Panc1 (cell line): ENCODE results near the gene CNPY3.

ENCODE experiments used
- CTCF ChIP-seq: fragments of 450-650 bp; IDR thresholded peaks from 2 replicates; pipeline ENCODE4 v1.5.1; 2017; ENCODE audit warnings: mild to moderate bottlenecking
- POLR2AphosphoS5 ChIP-seq: IDR thresholded peaks from 2 replicates; pipeline ENCODE4 v1.6.1; 2012; ENCODE audit warnings: mild to moderate bottlenecking, low read depth, low read length, moderate library complexity
- REST ChIP-seq, 2 experiments: IDR thresholded peaks; 2 replicates each; pipeline ENCODE4 v1.6.1; 2011 to 2012; ENCODE audit warnings: low read depth in 2 of 2, control low read depth in 1 of 2, low read length in 1 of 2, mild to moderate bottlenecking in 1 of 2, moderate library complexity in 1 of 2; ENCODE audit not compliant: insufficient read depth in 1 of 2

DNA sequence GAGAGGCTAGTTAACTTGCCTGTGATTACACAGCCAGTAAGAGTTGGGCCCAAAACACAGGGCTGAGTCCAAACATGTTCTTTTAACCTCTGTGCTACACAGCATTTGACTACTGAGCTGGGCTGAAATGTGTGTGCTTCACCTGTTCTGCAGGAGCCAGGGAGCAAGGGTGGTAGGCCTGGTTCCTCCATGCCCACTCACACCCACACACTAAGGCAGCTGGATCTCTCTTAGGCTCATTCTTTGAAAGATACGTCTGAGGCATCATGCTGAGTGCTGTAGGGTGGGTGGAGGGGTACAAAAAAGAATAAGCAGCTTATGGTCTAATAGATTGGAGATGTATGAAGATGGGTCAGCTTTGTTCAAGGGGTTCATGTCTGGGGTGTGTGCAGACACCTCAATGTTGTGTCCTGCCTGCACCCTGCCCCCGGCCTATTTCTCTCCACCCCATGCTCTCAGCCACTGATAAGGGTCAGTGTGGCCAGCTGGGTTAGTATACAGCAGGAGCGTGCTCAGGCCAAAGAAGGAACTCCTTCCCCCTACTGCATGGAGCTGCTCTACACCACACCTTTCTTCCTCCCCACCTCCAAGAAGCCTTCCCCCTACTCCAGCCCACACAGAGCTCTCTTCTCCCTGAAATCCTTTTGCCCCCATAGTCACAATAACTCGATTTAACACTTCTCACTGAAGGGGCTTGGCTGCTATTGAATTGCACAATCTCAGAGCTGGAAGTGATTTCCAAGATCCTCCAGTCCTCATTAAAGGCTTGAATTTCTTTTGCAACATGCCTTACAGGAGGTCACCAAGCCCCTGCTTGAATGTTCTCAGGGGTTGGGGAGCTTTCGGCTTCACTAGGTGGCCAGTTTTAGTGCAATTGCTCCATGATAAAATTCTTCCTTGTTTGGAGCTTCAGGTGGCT lies 58.5 kb downstream of the CNPY3 start:
- TF ChIP-seq CTCF (no peak), POLR2AphosphoS5 (no peak), REST (IDR thresholded peaks at IDR 0.05; ENCODE audit: insufficient read depth in 1 of 2, low read depth in 2 of 2, low read length in 1 of 2) (no peak)
